Amygdala (tissue), 56 donors: ENCODE results near the gene PIGM.

Source experiments
- DNase-seq, 56 donors: peaks; one replicate each; lab custom pipeline; 2025; lab: John Stamatoyannopoulos, UW

Gene PIGM

GRCh38 chr1:160024195-160024905, 7.4 kb downstream of the PIGM start:
- DNase-seq: peak in 11 of 56 donors; percentile 2 to 33 (median 19)

GRCh38 chr1:160022330-160023310, 9.2 kb downstream of the PIGM start:
- no peak for DNase-seq

- DNase-seq: no peak
These were observed 10.3 kb downstream of the PIGM start for GRCh38 chr1:160021376-160022074.

GRCh38 chr1:160020196-160020595, 11.6 kb downstream of the PIGM start:
- DNase-seq: no peak

GRCh38 chr1:160018900-160019299, 12.9 kb downstream of the PIGM start:
- peak in 1 of 56 donors; percentile 7 for DNase-seq

- DNase-seq: no peak
These were observed 13.4 kb downstream of the PIGM start for GRCh38 chr1:160018347-160018746.

- DNase-seq: no peak
These were observed 14.2 kb downstream of the PIGM start for GRCh38 chr1:160017592-160017991.

- DNase-seq: no peak
These were observed 20.0 kb downstream of the PIGM start for GRCh38 chr1:160011781-160012180.

GRCh38 chr1:160009801-160010200, 22.0 kb downstream of the PIGM start:
- DNase-seq: no peak

- no peak for DNase-seq
These were observed 22.7 kb downstream of the PIGM start for GRCh38 chr1:160009081-160009480.

- DNase-seq: no peak
These were observed 24.1 kb downstream of the PIGM start for GRCh38 chr1:160007577-160008200.

GRCh38 chr1:160006312-160006940, 25.4 kb downstream of the PIGM start:
- DNase-seq: peak in 9 of 56 donors; percentile 2 to 27 (median 6)

GRCh38 chr1:160005070-160005469, 26.7 kb downstream of the PIGM start:
- no peak for DNase-seq

GRCh38 chr1:160004425-160004824, 27.4 kb downstream of the PIGM start:
- no peak for DNase-seq

- DNase-seq: no peak
These were observed 27.8 kb downstream of the PIGM start for GRCh38 chr1:160004001-160004400.

- no peak for DNase-seq
These were observed 30.4 kb downstream of the PIGM start for GRCh38 chr1:160001440-160001839.

- no peak for DNase-seq
These were observed 32.6 kb downstream of the PIGM start for GRCh38 chr1:159999204-159999603.

GRCh38 chr1:159996653-159997052, 35.1 kb downstream of the PIGM start:
- DNase-seq: no peak

GRCh38 chr1:159994896-159995295, 36.9 kb downstream of the PIGM start:
- no peak for DNase-seq

- no peak for DNase-seq
These were observed 37.9 kb downstream of the PIGM start for GRCh38 chr1:159993911-159994310.
